Endothelial cell of umbilical vein (primary cell): ENCODE measurements around the gene HECW1. TPM values are rescaled to one million over a fixed set of nuclear protein-coding genes. Genes with fewer than 3 reads are reported as not detected.

Source experiments
- BruUV-seq: library from RNA; stranded (reverse); fragments of 400-500 nt; replicated peaks from 2 replicates; lab custom pipeline; 2021; lab: Mats Ljungman, UMichigan
- CTCF ChIA-PET: fragments of 300-600, 350-600 bp; sonication (Branson Sonifier 250); formaldehyde crosslinking; loops from one replicate; lab custom pipeline; 2021; ENCODE audit warnings: antibody characterized with exemption, inconsistent platforms; lab: Charles Lee
- POLR2A ChIA-PET: fragments of 300-600, 350-600 bp; sonication (Branson Sonifier 250); formaldehyde crosslinking; loops from one replicate; lab custom pipeline; 2021; ENCODE audit warnings: antibody characterized with exemption, inconsistent platforms; lab: Charles Lee
- DNase-seq: peaks from one replicate; pipeline ENCODE4 v3.0.0-alpha.2; 2011; ENCODE audit warnings: low read depth, low spot score
- FAIRE-seq: peaks from 2 replicates; lab custom pipeline; 2011; peaks lifted over from hg19 to GRCh38; lab: Jason Lieb, UNC
- H2AFZ ChIP-seq: 2 replicates; pipeline ENCODE4 v1.6.0; 2012; ENCODE audit warnings: low read depth, low read length, control low read depth, inconsistent platforms
- H3K27ac ChIP-seq: 2 replicates; pipeline ENCODE4 v1.5.1; 2011; ENCODE audit warnings: low read depth, mild to moderate bottlenecking, control low read depth, low read length, moderate library complexity; ENCODE audit not compliant: insufficient read depth
- H3K27me3 ChIP-seq, 2 experiments: 2 replicates each; pipeline versions ENCODE4 v1.6.0 to v1.6.1; 2011; ENCODE audit warnings: low read length in 2 of 2, mixed read lengths in 1 of 2; ENCODE audit not compliant: control insufficient read depth in 2 of 2, insufficient read depth in 2 of 2
- H3K36me3 ChIP-seq, 2 experiments: 2 replicates in 1 of 2; 3 replicates in 1 of 2; pipeline ENCODE4 v1.5.1; 2011; ENCODE audit warnings: low read length in 2 of 2, mild to moderate bottlenecking in 1 of 2, moderate library complexity in 1 of 2; ENCODE audit not compliant: control insufficient read depth in 2 of 2, insufficient read depth in 2 of 2; ENCODE audit errors: extremely low read depth in 1 of 2
- H3K4me1 ChIP-seq: 3 replicates; pipeline ENCODE4 v1.5.1; 2011; ENCODE audit warnings: mild to moderate bottlenecking, low read length; ENCODE audit not compliant: control insufficient read depth, insufficient read depth; ENCODE audit errors: extremely low read depth
- H3K4me2 ChIP-seq: 2 replicates; pipeline ENCODE4 v1.6.1; 2011; ENCODE audit warnings: low read length, control low read depth, mixed read lengths; ENCODE audit not compliant: insufficient read depth
- H3K4me3 ChIP-seq, 3 experiments: fragments of 200-600 bp in 1 of 3; sonication (generic), shearing (Covaris generic) in 1 of 3; replicated peaks in 1 of 3; 2 replicates each; pipeline ENCODE4 v1.5.1; 2011 to 2016; ENCODE audit warnings: control low read depth in 3 of 3, low read length in 3 of 3, mild to moderate bottlenecking in 2 of 3, inconsistent platforms in 1 of 3, low read depth in 1 of 3, moderate library complexity in 1 of 3; ENCODE audit not compliant: insufficient read depth in 1 of 3
- H3K79me2 ChIP-seq: 2 replicates; pipeline ENCODE4 v1.6.0; 2012; ENCODE audit warnings: low read length, inconsistent platforms; ENCODE audit not compliant: control insufficient read depth, insufficient read depth
- H3K9ac ChIP-seq: replicated peaks from 2 replicates; pipeline ENCODE3; 2011; ENCODE audit warnings: low read length, control low read depth; ENCODE audit not compliant: insufficient read depth; ENCODE audit errors: extremely low read depth
- H3K9me1 ChIP-seq: replicated peaks from 3 replicates; pipeline ENCODE4 v1.6.0; 2011; ENCODE audit warnings: mild to moderate bottlenecking, low read length; ENCODE audit not compliant: control insufficient read depth, insufficient read depth; ENCODE audit errors: extremely low read depth
- H3K9me3 ChIP-seq: replicated peaks from 2 replicates; pipeline ENCODE4 v1.5.1; 2012; ENCODE audit warnings: low read length, inconsistent platforms; ENCODE audit not compliant: control insufficient read depth, insufficient read depth
- H4K20me1 ChIP-seq: replicated peaks from 2 replicates; pipeline ENCODE3; 2011; ENCODE audit warnings: mild to moderate bottlenecking, low read length; ENCODE audit not compliant: control insufficient read depth, insufficient read depth; ENCODE audit errors: extremely low read depth
- EZH2 ChIP-seq: IDR thresholded peaks from 2 replicates; pipeline ENCODE4 v1.6.1; 2012; ENCODE audit warnings: borderline replicate concordance, low read depth, mild to moderate bottlenecking, moderate library complexity, low read length, inconsistent platforms; ENCODE audit not compliant: severe bottlenecking
- FOS ChIP-seq: IDR thresholded peaks from 2 replicates; pipeline ENCODE4 v1.6.1; 2011; ENCODE audit warnings: mild to moderate bottlenecking, low read length, moderate library complexity, borderline replicate concordance; ENCODE audit not compliant: insufficient read depth
- GATA2 ChIP-seq: IDR thresholded peaks from 2 replicates; pipeline ENCODE4 v1.7.0; 2011; ENCODE audit warnings: low read depth, mild to moderate bottlenecking, moderate library complexity, mixed read lengths, low read length; ENCODE audit not compliant: insufficient read length, insufficient read depth
- JUN ChIP-seq: IDR thresholded peaks from 2 replicates; pipeline ENCODE4 v1.6.1; 2011; ENCODE audit warnings: borderline replicate concordance, low read depth; ENCODE audit not compliant: insufficient read length, insufficient read depth
- MAX ChIP-seq: IDR thresholded peaks from 2 replicates; pipeline ENCODE4 v1.6.1; 2011; ENCODE audit not compliant: insufficient read depth, insufficient read length
- MYC ChIP-seq: IDR thresholded peaks from one replicate; pipeline ENCODE4 v1.6.1; 2011; ENCODE audit warnings: mild to moderate bottlenecking, low read depth, low read length
- POLR2A ChIP-seq: IDR thresholded peaks from 2 replicates; pipeline ENCODE4 v1.6.1; 2012; ENCODE audit warnings: low read depth, mild to moderate bottlenecking, control low read depth, low read length
- POLR2AphosphoS5 ChIP-seq: IDR thresholded peaks from 2 replicates; pipeline ENCODE4 v1.6.1; 2012; ENCODE audit warnings: low read depth, mild to moderate bottlenecking, control low read depth, low read length, moderate library complexity; ENCODE audit not compliant: insufficient read depth
- dilution Hi-C: fragments of 300-500 bp; cut with MboI; formaldehyde crosslinking; loops from one replicate; pipeline ENCODE4 v1.15.0; 2019; ENCODE audit warnings: low sequenced_read_pairs; ENCODE audit not compliant: extremely low pct_ligation_motif_present
- intact Hi-C: fragments of 100-400 bp; cut with micrococcal nuclease; formaldehyde crosslinking; loops from one replicate; pipeline ENCODE4 v1.10.0; 2022
- polyA plus RNA-seq, 4 experiments: library from polyadenylated mRNA; depleted of rRNA in 3 of 4; stranded (reverse) in 3 of 4; unstranded in 1 of 4; fragments of >200 nt; gene quantifications; 2 replicates each; pipeline versions ENCODE4 v1.2.1 to v1.2.3, GENCODE V29; 2011 to 2012; ENCODE audit warnings: missing spikeins in 1 of 4
- total RNA-seq: library from RNA; stranded (reverse); gene quantifications from 2 replicates; pipeline ENCODE4 v1.2.3, GENCODE V29; 2021
- TF ChIP-seq, protein P1 (sequence below), 2 donors: IDR thresholded peaks; 1 replicate in 1 of 2; 2 replicates in 1 of 2; pipeline ENCODE4 v1.5.1; 2011; ENCODE audit warnings: low read length in 2 of 2, mild to moderate bottlenecking in 2 of 2, moderate library complexity in 2 of 2, control low read depth in 1 of 2, inconsistent platforms in 1 of 2, low read depth in 1 of 2; ENCODE audit not compliant: insufficient read depth in 1 of 2; ENCODE audit errors: extremely low read depth in 1 of 2

The HECW1 gene
- total and polyA plus RNA-seq, 2 donors (not counting 3 experiments of a cell fraction or from before 2014, with no cell fraction given), result not detected

- no peaks in the 10 kb centered on the region for H3K27me3 ChIP-seq
- no peaks in the 10 kb centered on the region for H3K9me1 ChIP-seq
- H3K36me3 ChIP-seq, result no peaks in the 10 kb centered on the region
- no peak overlapping the region for H3K4me3 ChIP-seq
- dilution Hi-C loops (loop anchor here (25.0 kb wide), 1 partner anchor 137 kb away; no protein-coding TSS in a partner anchor), intact Hi-C loops (no loop called here)
- FAIRE-seq, result no peak
- H3K9me3 ChIP-seq, result no peaks in the 10 kb centered on the region
- H3K4me1 ChIP-seq, result peaks cover 7% of the 10 kb centered on the region
- H3K4me2 ChIP-seq, result no peak overlapping the region
- ChIA-PET POLR2A (interaction anchor here (1.3 kb wide), 1 partner anchor 7 kb away, joined by 5 read pairs; the partner anchor contains the start of gene STK17A), CTCF (interaction anchor here (0.7 to 0.9 kb wide), 2 partner anchors 124 to 146 kb away, joined by 3 to 7 read pairs; no protein-coding TSS in a partner anchor)
- H3K27ac ChIP-seq, result no peak overlapping the region
- H2AFZ ChIP-seq, result no peak overlapping the region
- H4K20me1 ChIP-seq, result no peaks in the 10 kb centered on the region
- BruUV-seq, result no TSS peak
- no peak overlapping the region for H3K9ac ChIP-seq
- DNase-seq, result no peak
- TF ChIP-seq, protein P1, sequence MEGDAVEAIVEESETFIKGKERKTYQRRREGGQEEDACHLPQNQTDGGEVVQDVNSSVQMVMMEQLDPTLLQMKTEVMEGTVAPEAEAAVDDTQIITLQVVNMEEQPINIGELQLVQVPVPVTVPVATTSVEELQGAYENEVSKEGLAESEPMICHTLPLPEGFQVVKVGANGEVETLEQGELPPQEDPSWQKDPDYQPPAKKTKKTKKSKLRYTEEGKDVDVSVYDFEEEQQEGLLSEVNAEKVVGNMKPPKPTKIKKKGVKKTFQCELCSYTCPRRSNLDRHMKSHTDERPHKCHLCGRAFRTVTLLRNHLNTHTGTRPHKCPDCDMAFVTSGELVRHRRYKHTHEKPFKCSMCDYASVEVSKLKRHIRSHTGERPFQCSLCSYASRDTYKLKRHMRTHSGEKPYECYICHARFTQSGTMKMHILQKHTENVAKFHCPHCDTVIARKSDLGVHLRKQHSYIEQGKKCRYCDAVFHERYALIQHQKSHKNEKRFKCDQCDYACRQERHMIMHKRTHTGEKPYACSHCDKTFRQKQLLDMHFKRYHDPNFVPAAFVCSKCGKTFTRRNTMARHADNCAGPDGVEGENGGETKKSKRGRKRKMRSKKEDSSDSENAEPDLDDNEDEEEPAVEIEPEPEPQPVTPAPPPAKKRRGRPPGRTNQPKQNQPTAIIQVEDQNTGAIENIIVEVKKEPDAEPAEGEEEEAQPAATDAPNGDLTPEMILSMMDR (IDR thresholded peaks at IDR 0.05; ENCODE audit: extremely low read depth in 1 of 2, insufficient read depth in 1 of 2, low read depth in 1 of 2, low read length in 2 of 2), result no peak
- TF ChIP-seq EZH2 (no peak), POLR2A (no peak), FOS (no peak), MYC (no peak), POLR2AphosphoS5 (no peak), JUN (no peak), GATA2 (no peak), MAX (no peak)
- no peaks in the 10 kb centered on the region for H3K79me2 ChIP-seq
These were observed 463.1 kb downstream of the HECW1 start for GRCh38 chr7:43575506-43575905.
